HG03025 (cell line): Measurements from ENCODE around the gene PRM3.

Source experiments
- ATAC-seq: cut with Tn5 transposase; IDR thresholded peaks from one replicate; pipeline ENCODE4 v1.9.1; 2021; ENCODE audit warnings: mild to moderate bottlenecking, moderate library complexity; ENCODE audit not compliant: unreplicated experiment, low FRiP score

PRM3 gene, protein sequence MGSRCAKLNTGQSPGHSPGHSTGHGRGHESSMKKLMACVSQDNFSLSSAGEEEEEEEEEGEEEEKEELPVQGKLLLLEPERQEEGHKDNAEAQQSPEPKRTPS

GRCh38 chr16:11272921-11273720 lies at the start of gene PRM3:
TSS of gene PRM3 (minus strand) at chr16:11273629. CDS start at chr16:11273595, 34 bp downstream.
- ATAC-seq = no peak

GRCh38 chr16:11322823-11323222 lies 49.4 kb upstream of the PRM3 start:
- no peak for ATAC-seq

- ATAC-seq = no peak
Observed at GRCh38 chr16:11321662-11322061, 48.2 kb upstream of the PRM3 start.

GRCh38 chr16:11320170-11320569 lies 46.7 kb upstream of the PRM3 start:
- no peak for ATAC-seq

- no peak for ATAC-seq
Observed at GRCh38 chr16:11319529-11320146, 46.2 kb upstream of the PRM3 start.

DNA sequence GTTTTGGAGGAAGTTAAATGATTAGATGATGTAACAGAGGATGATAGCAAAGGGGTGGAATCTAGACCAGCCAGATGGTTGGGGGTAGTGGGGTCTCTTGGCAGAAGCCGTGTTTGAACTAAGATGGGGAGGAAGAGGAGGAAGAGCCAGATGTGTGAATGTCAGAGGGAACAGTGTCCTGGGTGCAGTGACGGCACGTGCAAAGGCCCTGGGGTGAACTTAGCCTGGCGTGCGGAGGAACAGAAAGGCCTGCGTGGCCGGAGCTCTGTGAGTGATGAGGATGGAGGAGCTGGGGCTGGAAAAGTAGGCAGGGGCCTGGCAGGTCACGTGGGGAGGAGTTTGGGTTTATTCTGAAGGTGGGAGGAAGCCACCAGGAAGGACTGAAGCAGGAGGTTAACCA lies 45.4 kb upstream of the PRM3 start:
- no peak for ATAC-seq

- no peak for ATAC-seq
Observed at GRCh38 chr16:11316331-11317015, 43.0 kb upstream of the PRM3 start.

DNA sequence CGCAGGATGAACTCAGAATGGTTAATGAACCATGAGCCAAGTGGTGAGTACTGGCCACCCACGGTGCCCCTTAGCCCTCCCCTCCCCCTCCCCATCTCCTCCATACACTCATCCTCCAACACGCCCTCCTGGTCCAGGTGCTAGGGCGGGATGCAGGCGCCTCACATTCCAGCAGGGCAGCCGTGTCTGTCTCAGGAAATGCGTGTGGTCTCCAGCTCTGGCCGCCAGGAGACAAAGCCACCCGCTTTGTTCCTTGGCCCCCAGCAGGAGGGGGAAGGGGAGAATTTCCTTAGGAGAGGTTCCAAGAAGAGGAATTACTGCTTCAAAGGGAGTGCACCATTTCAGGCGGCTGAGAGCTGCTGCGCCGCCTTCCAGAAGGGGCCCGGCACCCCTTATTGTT lies 42.1 kb upstream of the PRM3 start:
- no peak for ATAC-seq

DNA sequence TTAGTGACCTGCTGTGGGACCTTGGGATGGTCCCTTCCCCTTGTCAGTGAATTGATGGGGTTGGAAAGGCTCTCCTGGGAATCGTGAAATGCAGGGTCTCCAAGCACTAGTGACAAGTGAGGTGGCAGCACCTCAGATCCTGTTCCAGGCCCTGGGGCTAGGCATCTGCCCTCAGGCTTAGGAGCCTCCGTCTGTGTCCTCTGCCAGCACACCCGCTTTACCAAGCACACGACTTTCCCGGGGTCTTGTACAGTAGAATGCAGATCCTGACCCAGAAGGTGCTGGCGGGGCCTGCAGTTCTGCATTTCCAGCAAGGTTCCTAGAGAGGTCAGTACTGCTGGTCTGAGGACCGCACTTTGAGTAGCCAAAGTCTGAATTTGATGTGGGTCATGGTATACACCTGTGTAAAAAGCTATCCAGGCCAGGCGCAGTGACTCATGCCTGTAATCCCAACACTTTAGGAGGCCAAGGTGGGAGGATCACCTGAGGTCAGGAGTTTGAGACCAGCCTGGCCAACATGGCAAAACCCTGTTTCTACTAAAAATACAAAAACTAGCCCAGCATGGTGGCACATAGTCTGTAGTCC lies 41.0 kb upstream of the PRM3 start:
- no peak for ATAC-seq

DNA sequence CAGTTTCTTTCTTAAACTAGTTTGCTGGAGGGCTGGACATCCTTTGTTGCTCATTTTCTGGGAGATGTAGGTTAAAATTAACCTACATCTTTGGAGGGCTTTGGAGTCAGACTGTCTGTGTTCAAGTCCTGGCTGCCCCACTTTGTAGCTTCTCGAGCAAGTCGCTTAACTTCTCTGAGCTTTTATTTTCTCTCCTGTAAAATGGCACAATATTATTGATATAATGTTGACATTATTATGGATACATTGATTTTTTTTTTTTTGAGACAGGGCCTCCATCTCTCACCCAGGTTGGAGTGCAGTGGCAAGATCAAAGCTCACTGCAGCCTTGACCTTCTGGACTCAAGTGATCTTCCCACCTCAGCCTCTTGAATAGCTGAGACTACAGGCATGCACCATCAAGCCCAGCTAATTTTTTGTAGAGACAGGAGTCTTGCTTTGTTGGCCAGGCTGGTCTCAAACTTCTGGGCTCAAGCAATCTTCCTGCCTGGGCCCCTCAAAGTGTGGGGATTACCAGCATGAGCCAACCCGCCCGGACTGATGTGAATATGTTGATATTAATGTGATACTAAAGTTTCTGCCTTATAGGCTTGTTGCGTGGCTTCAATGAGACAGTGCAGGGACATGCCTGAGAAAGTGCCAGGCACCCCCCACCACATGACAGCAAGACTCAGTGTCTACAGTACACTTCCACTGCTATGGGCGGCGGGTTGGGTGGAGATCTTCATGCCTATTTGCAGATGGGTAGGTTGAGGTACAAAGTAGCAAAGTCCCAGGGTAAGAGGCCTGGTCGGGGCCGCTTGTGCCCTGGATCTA lies 40.3 kb upstream of the PRM3 start:
- ATAC-seq = no peak

GRCh38 chr16:11312718-11313492 lies 39.5 kb upstream of the PRM3 start:
- no peak for ATAC-seq

- ATAC-seq = peak; percentile 38
Observed at GRCh38 chr16:11310997-11311561, 37.6 kb upstream of the PRM3 start.

- ATAC-seq = peak; percentile 1
Observed at GRCh38 chr16:11310634-11310977, 37.2 kb upstream of the PRM3 start.

- ATAC-seq = peak; percentile 35
Observed at GRCh38 chr16:11309895-11310633, 36.6 kb upstream of the PRM3 start.

- no peak for ATAC-seq
Observed at GRCh38 chr16:11308493-11309283, 35.3 kb upstream of the PRM3 start.

DNA sequence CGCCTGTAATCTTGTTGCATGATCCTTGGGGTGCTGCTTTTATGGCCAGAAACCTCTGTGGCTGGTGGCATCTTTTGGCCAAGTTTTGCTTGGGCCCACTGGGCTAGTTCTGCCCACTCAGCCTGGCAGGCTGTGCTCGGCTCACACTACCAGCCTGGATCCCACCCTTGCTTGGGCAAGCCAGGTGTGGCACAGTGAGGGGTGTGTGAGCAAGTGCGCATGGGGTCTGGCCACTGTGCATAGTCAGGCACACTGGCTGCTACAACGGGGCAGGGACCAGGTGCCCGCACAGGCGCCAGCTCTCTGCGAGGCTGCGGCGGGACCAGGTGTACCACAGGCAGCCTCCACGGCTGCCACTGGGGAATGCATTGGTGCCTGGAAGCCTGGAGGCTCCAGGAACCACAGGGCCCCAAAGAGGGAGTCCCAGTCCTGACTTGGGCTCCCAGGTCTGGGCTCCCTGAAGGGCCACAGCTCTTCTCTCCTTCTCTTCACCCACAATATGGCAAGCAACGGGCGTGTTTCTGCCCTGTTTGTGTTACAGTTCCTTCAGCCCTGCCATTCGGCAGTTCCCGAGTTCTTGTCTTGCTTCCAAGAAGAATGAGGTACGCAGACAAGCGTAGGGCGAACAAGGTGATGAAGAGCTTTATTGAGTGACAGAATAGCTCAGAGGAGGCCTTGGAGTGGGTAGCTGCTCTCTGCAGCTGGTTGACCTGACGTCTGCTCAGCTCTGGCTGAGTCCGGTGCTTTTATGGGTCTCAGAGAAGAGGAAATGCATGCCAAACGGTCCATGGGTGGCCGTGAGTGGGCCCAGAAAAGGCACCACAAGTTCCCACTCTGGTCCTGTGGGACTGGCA lies 34.4 kb upstream of the PRM3 start:
- ATAC-seq = no peak
